Activated T-helper 1 cell treated with anti-CD3 and anti-CD28 coated beads, Interleukin-12 subunit alpha, Interleukin-12 subunit beta, Interleukin-2, Interleukin-4 antibody, amounts not matched to agents 30 ng/mL and 10 ng/mL and 1 ng/mL, durations not matched to agents 14 hours and 24 hours and 36 hours (primary cell): Measurements from ENCODE around the gene SDR42E2. TPM values are rescaled to one million over a fixed set of nuclear protein-coding genes. Genes with fewer than 3 reads are reported as not detected.
A peak's percentile ranks its signal among the peaks of the same experiment; 100 is the strongest.
"Not testable (repeated sequence)": the region's sequence is repeated elsewhere in the genome, so short reads cannot be mapped to it uniquely, and the experiment has no call there.

ENCODE experiments used
- DNase-seq: peaks from one replicate; pipeline ENCODE4 v3.0.0; 2021; ENCODE audit warnings: low spot score
- H3K27ac Mint-ChIP-seq: one replicate; pipeline ENCODE4 v1.8.0; 2021; ENCODE audit warnings: mild to moderate bottlenecking, mixed read lengths
- H3K27me3 Mint-ChIP-seq: one replicate; pipeline ENCODE4 v1.8.0; 2022; ENCODE audit warnings: mild to moderate bottlenecking, moderate library complexity, mixed read lengths; ENCODE audit not compliant: insufficient read depth
- H3K36me3 Mint-ChIP-seq: one replicate; pipeline ENCODE4 v1.8.0; 2021; ENCODE audit warnings: low read depth, mixed read lengths
- H3K4me1 Mint-ChIP-seq: one replicate; pipeline ENCODE4 v1.8.0; 2021; ENCODE audit warnings: low read depth, mixed read lengths
- H3K4me3 Mint-ChIP-seq: one replicate; pipeline ENCODE4 v1.8.0; 2021; ENCODE audit warnings: mild to moderate bottlenecking, moderate library complexity, mixed read lengths
- H3K9me3 Mint-ChIP-seq: one replicate; pipeline ENCODE4 v1.8.0; 2021; ENCODE audit warnings: mixed read lengths
- intact Hi-C: fragments of 100-400 bp; cut with micrococcal nuclease; formaldehyde crosslinking; loops from one replicate; pipeline ENCODE4 v1.15.1; 2024
- total RNA-seq: library from RNA; stranded (reverse); gene quantifications from 2 replicates; pipeline ENCODE4 v1.2.3, GENCODE V29; 2022

SDR42E2 gene
- total RNA-seq, 1 donor from 2014 or later: not detected

GRCh38 chr16:22189473-22190080 lies 27.3 kb downstream of the SDR42E2 start:
- peak overlapping the region; percentile 88 for H3K4me3 Mint-ChIP-seq
- H3K27me3 Mint-ChIP-seq: peaks cover 1% of the 10 kb centered on the region
- H3K4me1 Mint-ChIP-seq: peaks cover 54% of the 10 kb centered on the region
- H3K27ac Mint-ChIP-seq: peak overlapping the region; percentile 99
- H3K36me3 Mint-ChIP-seq: peaks cover 5% of the 10 kb centered on the region
- DNase-seq: peak; percentile 8
- no peaks in the 10 kb centered on the region for H3K9me3 Mint-ChIP-seq
- intact Hi-C loops: loop anchor here (1.0 to 10.0 kb wide), 6 partner anchors 92 to 1289 kb away; partner anchors contain the start of genes DCUN1D3, LYRM1, METTL9 and UQCRC2

DNA sequence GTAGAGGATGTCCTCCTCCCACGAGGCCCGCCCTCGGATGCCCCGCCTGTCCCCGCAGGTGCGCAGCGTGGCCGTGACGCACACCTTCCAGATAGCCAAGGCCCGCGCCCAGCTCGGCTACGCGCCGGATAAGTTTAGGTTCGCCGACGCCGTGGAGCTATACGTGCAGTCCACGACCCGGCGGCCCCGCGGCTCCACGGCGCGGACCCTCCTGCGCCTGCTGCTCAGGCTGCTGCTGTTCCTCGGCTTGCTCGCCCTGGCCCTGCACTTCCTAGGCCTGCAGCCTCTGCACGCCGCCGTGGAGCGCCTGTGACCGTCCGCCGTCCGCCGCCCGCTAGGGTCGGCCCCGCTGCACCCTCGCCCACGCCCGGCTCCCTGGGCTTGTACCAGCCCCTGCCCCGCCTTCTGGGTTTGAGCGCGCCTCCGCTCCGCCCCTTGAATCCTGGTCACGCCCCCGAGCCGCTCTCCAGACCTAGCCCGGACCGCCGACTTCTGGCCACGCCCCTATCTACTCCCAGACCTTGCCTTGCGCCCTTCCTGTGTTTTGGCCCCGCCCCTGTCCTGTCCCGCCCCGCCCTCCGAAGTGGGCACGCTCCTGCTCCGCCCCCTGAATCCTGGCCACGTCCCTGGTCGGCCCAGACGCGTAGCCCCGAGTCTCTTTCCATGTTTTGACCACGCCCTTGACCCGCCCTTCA lies 27.9 kb downstream of the SDR42E2 start:
- Mint-ChIP-seq H3K36me3 (peaks cover 7% of the 10 kb centered on the region), H3K4me1 (peaks cover 61% of the 10 kb centered on the region), H3K27ac (peak overlapping the region; percentile 99), H3K9me3 (no peaks in the 10 kb centered on the region), H3K4me3 (peak overlapping the region; percentile 88), H3K27me3 (peaks cover 1% of the 10 kb centered on the region)
- DNase-seq: peak; percentile 99
- intact Hi-C loops: loop anchor here (1.0 to 10.0 kb wide), 5 partner anchors 163 to 1289 kb away; partner anchors contain the start of genes DCUN1D3, LYRM1, METTL9 and UQCRC2

- Mint-ChIP-seq H3K4me1 (peaks cover 68% of the 10 kb centered on the region), H3K27ac (peak overlapping the region; percentile 99), H3K36me3 (peaks cover 7% of the 10 kb centered on the region), H3K27me3 (peaks cover 4% of the 10 kb centered on the region), H3K4me3 (peak overlapping the region; percentile 88), H3K9me3 (no peaks in the 10 kb centered on the region)
- DNase-seq: peak; percentile 94
- intact Hi-C loops: loop anchor here (1.0 to 10.0 kb wide), 6 partner anchors 15 to 1290 kb away; partner anchors contain the start of genes DCUN1D3, EEF2K, LYRM1 and METTL9
Measured at GRCh38 chr16:22190776-22191531, 28.6 kb downstream of the SDR42E2 start.

- Mint-ChIP-seq H3K4me3 (peak overlapping the region; percentile 88), H3K4me1 (peaks cover 71% of the 10 kb centered on the region), H3K9me3 (no peaks in the 10 kb centered on the region), H3K36me3 (peaks cover 7% of the 10 kb centered on the region), H3K27ac (peak overlapping the region; percentile 99), H3K27me3 (peaks cover 4% of the 10 kb centered on the region)
- intact Hi-C loops: loop anchor here (1.0 to 10.0 kb wide), 5 partner anchors 15 to 1291 kb away; partner anchors contain the start of genes CDR2, DCUN1D3, EEF2K and LYRM1
- peak; percentile 30 for DNase-seq
Measured at GRCh38 chr16:22191532-22192260, 29.4 kb downstream of the SDR42E2 start.

DNA sequence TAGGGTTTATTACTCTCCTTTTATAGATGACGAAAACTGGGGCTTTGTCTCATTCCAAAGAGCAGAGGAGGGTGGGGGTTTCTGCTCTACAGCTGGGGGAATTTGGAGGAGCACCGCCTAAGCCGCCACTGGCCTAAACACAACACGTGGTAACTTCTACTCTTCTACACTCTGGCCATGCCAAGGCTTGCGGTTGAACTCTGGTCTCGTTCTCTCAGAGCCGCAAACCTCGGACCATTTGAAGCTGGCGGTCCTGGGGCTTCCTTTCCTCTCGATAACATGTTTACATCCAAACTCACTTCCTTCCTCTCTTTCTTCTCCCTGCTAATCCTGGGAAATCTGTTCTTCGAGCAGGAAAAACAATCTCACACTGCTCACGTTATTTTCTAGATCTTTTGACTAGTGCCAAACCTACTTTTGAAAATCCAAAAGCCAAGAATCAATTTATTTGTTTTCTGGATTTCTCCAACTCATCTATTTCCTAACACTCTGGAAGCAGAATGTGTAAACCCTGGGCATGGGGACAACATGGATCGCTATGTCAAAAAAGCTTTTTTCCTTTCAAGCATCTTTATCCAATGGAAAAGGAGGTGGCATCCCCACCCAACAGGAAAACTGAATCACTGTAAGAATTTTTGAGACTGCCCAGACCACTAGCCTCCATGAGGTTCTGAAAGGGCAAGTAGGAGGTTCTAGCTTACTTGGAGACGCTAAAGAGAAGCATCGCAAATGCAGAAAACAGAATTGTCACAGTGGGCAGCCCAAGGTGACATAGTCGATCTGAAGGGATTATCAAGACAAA lies 30.2 kb downstream of the SDR42E2 start:
- intact Hi-C loops: loop anchor here (1.0 to 10.0 kb wide), 2 partner anchors 182 to 548 kb away; partner anchors contain the start of gene CDR2

GRCh38 chr16:22193063-22193411 lies 30.7 kb downstream of the SDR42E2 start:
- peaks cover 73% of the 10 kb centered on the region for H3K4me1 Mint-ChIP-seq
- intact Hi-C loops: loop anchor here (10.0 kb wide), 1 partner anchor 548 kb away; no protein-coding TSS in a partner anchor

More for the DNA sequence above, 30.2 kb downstream of the SDR42E2 start:
- peaks cover 7% of the 10 kb centered on the region for H3K36me3 Mint-ChIP-seq
- peak overlapping the region; percentile 88 for H3K4me3 Mint-ChIP-seq
- H3K9me3 Mint-ChIP-seq: no peaks in the 10 kb centered on the region
- H3K27me3 Mint-ChIP-seq: peaks cover 4% of the 10 kb centered on the region
- H3K27ac Mint-ChIP-seq: peak overlapping the region; percentile 99
- DNase-seq: peak; percentile 85
- peaks cover 71% of the 10 kb centered on the region for H3K4me1 Mint-ChIP-seq

DNA sequence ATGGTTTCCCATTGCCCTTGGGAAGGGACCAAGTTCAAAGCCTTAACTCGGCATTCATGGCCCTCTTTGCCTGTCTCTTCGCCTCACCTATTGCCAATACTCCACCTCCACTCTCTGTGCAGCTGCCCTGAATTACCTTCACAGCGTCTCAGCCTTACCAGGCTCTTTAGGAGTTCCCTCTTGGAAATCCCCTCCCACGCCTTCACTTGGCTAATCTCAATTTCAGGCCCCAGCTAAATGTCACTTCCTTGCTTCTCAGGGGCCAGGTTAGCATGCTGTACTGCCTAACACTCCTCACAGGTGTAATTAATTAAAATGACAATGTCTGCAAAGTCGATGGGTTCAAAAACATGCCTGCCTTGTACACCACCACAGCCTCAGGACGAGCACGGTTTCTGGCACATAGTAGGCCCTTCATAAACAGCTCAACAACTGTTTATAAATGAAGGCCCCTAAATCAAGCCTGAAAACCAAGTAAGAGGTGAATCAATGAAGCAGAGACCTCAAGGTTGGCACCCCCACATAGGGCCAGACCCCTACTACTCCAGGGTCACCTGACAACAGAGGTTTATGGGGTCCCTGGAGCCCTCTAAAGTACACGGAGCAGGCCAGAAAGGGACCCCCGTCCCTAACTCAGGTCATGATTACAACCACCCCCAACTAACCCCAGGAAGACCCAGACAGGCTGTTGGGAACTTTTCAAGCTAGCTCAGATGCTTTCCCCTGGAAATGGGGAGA lies 32.6 kb downstream of the SDR42E2 start:
- intact Hi-C loops: loop anchor here (1.0 to 10.0 kb wide), 4 partner anchors 11 to 550 kb away; partner anchors contain the start of genes EEF2K and POLR3E
- H3K36me3 Mint-ChIP-seq: peaks cover 5% of the 10 kb centered on the region
- peak overlapping the region; percentile 95 for H3K27ac Mint-ChIP-seq
- peaks cover 69% of the 10 kb centered on the region for H3K4me1 Mint-ChIP-seq
- H3K4me3 Mint-ChIP-seq: peak overlapping the region; percentile 83
- H3K9me3 Mint-ChIP-seq: no peaks in the 10 kb centered on the region
- peak; percentile 19 for DNase-seq
- H3K27me3 Mint-ChIP-seq: peaks cover 3% of the 10 kb centered on the region

More at GRCh38 chr16:22193063-22193411, 30.7 kb downstream of the SDR42E2 start:
- Mint-ChIP-seq H3K27ac (peak overlapping the region; percentile 99), H3K9me3 (no peaks in the 10 kb centered on the region), H3K4me3 (peak overlapping the region; percentile 88), H3K27me3 (peaks cover 4% of the 10 kb centered on the region), H3K36me3 (peaks cover 6% of the 10 kb centered on the region)
- no peak for DNase-seq

DNA sequence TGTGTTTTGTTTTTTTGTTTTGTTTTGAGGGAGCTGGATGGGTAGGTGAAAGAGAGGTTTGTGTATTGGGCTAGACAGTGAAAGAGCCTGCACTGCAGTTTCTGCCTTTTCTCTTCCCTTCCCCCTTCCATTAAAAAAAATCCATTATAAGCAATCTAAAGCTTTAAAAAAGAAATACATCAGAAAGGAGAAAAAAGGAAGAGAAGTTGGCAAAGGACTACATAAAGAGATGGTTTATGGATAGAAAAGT lies 33.1 kb downstream of the SDR42E2 start:
- H3K27ac Mint-ChIP-seq: peak overlapping the region; percentile 95
- peaks cover 5% of the 10 kb centered on the region for H3K36me3 Mint-ChIP-seq
- peak overlapping the region; percentile 83 for H3K4me3 Mint-ChIP-seq
- peaks cover 68% of the 10 kb centered on the region for H3K4me1 Mint-ChIP-seq
- H3K9me3 Mint-ChIP-seq: no peaks in the 10 kb centered on the region
- intact Hi-C loops: loop anchor here (1.0 to 10.0 kb wide), 4 partner anchors 11 to 551 kb away; partner anchors contain the start of genes EEF2K and POLR3E
- DNase-seq: no peak
- H3K27me3 Mint-ChIP-seq: peaks cover 2% of the 10 kb centered on the region

GRCh38 chr16:22195695-22196558 lies 33.6 kb downstream of the SDR42E2 start:
- peak; percentile 91 for DNase-seq
- peak overlapping the region; percentile 95 for H3K27ac Mint-ChIP-seq
- H3K4me1 Mint-ChIP-seq: peaks cover 68% of the 10 kb centered on the region
- H3K9me3 Mint-ChIP-seq: no peaks in the 10 kb centered on the region
- H3K27me3 Mint-ChIP-seq: peaks cover 2% of the 10 kb centered on the region
- peak overlapping the region; percentile 83 for H3K4me3 Mint-ChIP-seq
- intact Hi-C loops: loop anchor here (1.0 to 10.0 kb wide), 4 partner anchors 10 to 551 kb away; partner anchors contain the start of genes EEF2K and POLR3E
- H3K36me3 Mint-ChIP-seq: peaks cover 5% of the 10 kb centered on the region

GRCh38 chr16:22196559-22197168 lies 34.4 kb downstream of the SDR42E2 start:
- H3K36me3 Mint-ChIP-seq, H3K27me3 Mint-ChIP-seq, H3K9me3 Mint-ChIP-seq, DNase-seq: not testable (repeated sequence)
- Mint-ChIP-seq H3K4me3 (peak overlapping the region; percentile 83), H3K27ac (peak overlapping the region; percentile 46), H3K4me1 (peaks cover 64% of the 10 kb centered on the region)
- intact Hi-C loops: loop anchor here (10.0 kb wide), 1 partner anchor 552 kb away; no protein-coding TSS in a partner anchor
